HG02938 (cell line): Measurements from ENCODE around the gene BNC2.

Experiments
- ATAC-seq: cut with Tn5 transposase; IDR thresholded peaks from one replicate; pipeline ENCODE4 v1.9.1; 2021; ENCODE audit warnings: mild to moderate bottlenecking, moderate library complexity; ENCODE audit not compliant: unreplicated experiment

BNC2 gene

DNA sequence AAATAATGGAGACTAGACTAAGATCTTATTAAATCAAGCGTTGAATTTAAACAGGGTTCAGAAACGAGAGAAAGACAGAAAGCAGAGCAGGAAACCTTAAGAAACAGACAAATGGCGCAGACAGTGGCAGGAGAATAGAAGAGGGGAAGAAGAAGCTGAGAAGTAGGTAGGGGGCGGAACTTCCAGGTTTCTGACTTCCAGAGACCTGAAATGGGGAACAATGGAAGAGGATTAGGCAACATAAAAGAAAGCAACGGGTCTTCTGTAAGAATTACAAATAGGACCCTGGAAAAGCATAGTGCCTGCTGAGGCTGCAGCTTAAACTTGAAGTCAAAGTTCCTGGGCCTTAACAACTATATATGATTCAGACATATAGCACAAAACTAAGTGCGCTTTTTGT is 101.7 kb downstream of the BNC2 start:
- no peak for ATAC-seq

DNA sequence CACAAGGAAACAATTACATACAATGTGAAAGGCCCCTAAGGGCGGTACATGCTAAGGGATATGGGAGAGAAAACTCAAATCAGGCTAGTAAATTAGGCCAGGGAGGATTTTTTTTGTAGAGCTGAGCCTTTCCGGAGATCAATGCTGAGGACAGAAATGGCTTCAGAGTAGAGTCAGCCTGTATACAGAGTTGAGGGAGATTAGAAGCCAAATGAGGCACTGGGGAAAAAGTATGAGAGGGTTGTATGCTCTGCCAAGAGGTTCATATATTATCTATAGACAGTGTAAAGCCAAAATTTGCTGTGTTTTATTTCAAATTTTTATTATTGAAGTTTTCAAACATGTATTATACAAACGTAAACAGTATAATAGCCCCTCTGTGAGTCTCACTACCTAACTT is 103.1 kb downstream of the BNC2 start:
- no peak for ATAC-seq

DNA sequence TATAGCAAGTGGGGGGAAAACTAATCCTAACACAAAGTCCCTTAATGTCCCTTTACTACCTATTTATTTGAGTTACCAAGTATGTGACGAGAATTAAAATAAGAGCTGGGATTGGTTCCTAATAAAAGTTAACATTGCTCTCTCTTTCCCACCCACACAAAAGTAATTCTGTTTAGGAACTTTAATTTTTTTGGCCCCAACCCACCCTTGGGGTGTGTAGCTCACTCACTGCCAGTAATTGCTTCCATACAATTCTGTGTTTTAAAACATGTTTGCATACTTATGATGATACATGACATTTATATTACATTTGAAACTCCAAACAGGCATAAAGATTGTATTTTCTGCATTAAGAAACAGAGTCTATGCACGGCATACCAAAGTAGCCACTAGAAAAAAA is 106.5 kb downstream of the BNC2 start:
- no peak for ATAC-seq

DNA sequence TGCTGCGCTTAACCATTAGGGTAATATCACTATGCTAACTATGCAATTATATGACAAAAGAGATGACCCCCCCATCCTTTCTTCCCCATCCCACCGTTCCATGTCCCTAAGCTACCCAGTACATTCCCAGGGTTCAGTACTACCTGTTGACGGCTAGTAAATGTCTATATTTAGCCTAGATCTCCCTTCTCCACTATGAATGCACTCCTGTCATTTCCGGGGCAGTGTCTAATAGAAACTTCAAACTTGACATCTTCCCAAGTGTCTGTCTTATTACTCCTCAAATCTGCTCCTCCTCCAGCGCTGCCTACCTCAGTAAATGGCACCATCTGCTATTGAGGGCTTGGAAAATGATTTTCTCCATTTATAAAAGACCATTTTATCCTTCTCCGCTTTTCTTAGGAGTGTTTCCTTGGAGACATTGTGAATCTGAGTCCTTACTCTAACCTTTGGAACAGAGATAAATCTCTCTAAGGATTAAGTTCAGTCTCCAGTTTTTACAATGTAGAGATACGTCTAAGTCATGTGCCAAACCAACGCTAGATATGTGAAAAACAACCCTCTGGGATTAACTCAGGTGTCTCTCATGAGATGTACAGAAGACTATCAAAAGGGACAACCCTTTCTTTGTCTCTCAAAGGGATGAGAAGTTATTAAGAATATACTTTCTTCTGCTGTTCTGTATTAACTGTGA is 114.9 kb downstream of the BNC2 start:
- ATAC-seq = no peak

DNA sequence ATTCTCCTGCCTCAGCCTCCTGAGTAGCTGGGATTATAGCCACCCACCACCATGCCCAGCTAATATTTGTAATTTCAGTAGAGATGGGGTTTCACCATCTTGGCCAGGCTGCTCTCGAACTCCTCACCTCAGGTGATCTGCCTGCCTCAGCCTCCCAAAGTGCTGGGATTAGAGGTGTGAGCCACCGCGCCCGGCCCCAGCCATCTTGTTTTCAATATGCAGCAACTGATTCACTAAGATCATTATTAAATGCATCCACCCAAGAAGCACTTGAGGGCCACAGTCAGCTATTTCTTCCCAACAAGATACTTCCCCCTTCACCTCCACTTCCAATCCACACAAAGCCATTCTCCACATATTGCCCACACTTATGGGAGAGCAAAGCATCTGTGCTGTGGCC is 115.8 kb downstream of the BNC2 start:
- no peak for ATAC-seq

DNA sequence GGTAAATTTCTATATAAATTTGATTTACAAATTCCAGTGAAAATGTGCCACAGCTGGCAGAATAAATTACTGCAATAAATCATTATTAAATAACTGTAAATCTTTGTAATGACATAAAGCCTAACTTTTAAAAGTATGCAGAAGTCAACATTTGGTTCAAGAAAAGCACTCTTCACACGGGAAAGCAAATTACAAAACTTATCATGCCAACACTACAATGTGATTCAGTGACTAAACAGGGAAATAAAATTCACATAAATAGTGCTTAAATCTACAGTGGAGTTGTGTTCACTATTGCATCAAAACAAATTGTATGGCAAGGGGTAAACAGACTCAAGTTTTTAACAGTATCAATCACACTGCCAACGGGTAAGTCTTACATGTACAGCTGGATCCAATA is 117.2 kb downstream of the BNC2 start:
- no peak for ATAC-seq

DNA sequence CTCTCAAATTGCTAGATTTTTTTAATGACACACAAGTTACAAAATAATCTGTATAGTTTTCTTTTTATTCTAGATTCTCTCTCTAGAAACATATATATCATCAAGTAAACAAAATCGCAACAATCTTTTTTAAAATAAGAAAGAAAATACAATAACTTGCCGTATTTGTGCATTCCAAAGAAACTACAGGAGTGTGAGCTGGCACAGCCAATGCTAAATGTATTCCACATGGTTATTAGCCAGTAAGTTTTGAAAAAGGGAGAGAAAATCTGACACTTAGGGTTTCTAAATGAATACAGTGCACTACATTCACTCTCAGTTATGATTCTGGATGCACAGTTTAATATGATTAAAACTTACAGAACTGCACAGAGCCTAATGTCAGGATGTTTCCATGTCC is 117.9 kb downstream of the BNC2 start:
- ATAC-seq = no peak

DNA sequence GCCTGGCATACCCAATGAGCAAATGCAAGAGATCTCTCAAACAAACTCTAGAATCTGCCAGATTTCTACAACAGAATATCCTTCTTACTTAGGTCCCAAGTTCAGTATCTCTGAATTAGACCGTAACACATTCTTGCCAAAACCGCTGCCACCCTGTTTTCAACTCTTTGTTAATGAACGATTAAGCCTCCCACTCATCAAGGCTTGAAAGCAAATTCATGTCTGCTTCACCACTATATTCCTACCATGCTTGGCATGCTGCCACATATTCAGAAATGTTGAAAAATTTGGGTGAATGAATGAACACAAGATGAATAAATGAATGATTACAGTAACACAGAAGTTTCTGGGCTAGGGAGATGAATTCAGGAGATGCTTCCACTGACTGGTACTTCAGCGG is 119.9 kb downstream of the BNC2 start:
- no peak for ATAC-seq

DNA sequence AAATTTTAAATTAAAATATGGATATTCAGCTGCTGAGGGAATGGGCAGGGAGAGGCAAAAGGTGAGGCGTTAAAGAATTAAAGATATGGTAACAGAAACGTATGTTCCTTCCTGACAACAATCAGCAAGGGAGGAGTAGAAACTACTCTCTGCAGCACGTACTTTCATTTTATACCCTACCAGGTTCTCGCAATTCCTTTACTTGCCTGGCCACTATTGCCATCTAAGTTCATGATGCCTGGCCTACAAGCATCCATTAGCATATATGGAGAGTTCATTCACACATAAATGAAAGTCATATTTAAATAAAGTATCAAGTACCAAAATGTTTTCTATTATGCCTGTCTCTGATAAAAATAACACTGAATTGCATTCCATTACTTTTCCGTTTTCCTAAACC is 125.1 kb downstream of the BNC2 start:
- no peak for ATAC-seq

DNA sequence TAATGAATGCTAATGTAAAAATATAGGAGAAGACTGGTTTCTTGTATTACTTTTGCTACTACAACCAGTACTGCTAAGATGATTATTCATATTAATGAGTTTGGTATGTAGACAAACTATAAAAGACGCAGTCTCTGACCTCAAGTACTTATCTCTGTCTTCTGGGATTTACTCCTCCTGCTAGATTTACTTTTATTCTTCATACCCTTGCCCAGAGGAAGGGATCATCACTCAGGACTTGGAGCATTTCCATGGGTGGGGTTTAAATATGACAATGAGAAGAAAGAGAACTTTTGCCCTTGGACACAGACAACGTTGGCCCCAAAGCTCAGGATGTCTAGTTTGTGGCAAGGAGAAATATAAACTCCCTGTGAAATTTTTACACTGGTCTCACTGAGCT is 126.1 kb downstream of the BNC2 start:
- no peak for ATAC-seq

DNA sequence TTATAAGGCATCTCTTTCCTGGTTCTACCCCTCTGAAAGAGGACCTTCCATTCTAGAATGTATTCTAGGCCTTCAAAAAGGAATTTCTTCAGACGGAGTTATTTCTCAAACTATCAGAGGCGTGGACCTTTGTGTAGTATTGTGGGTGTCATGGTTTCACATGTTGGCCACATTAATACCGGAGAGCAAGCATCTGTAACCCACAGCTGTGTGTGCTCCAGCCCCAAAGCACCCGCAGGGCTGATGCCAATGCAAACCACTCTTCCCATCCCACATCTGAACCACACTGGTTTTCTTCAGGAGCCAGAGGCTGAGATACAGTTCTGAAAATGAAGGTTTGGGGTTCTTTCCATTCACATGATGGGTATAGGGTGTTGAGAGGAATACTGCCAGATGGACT is 127.1 kb downstream of the BNC2 start:
- no peak for ATAC-seq

DNA sequence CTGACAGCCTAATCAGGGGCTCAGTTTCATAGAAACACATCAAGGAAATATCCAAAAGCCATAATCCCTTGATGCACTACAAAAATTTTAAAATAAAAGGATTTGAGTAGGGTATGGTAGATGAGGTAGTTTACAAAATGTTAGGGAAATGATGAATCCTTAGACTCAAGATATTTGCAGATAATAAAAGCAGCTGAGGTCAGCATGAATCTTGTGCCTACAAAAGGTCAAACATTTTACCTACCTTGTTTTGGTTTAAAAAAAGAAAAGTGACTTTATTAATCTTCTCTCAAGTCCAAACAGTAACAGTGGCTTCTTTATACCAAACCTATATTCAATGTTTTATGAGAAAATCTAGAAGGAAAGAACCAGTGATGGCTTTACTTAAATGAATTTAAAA is 135.5 kb downstream of the BNC2 start:
- no peak for ATAC-seq

DNA sequence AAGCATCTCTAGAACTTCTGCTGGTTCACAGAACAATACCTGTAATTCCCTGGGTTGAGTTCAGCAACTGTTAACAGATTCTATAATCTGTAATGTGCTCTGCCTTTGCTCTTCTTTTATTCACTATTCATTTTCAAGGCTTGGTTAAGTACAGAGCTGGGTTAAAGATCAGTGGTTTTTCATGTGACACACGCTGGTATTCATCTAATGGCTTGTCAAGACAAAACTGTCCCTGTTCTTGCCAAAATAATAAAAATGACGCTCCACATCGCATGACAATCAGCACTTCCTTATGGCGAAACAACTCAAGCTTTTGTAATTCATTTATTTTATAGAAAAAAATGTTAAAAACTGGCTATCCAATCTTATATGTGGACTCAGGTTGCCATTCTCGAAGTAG is 137.9 kb downstream of the BNC2 start:
- ATAC-seq = no peak

DNA sequence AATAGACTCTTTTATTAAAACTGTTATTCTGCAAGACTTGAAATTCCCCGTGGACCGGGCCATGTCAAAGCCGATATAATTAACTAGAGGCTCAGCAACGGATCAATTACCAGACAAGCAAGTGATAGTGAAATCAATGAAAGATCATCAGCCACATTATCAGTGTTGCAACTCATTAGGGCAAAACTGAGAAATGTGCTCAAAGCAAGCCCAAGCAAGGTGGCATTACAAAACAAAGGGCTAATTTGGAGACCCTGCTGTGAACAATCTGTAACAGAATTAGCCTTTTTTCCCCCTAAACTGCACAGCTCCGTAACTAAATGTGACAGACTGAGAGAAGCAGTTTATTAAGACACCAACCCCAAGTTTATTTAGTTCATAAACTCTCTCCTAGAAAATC is 140.3 kb downstream of the BNC2 start:
- ATAC-seq = no peak

DNA sequence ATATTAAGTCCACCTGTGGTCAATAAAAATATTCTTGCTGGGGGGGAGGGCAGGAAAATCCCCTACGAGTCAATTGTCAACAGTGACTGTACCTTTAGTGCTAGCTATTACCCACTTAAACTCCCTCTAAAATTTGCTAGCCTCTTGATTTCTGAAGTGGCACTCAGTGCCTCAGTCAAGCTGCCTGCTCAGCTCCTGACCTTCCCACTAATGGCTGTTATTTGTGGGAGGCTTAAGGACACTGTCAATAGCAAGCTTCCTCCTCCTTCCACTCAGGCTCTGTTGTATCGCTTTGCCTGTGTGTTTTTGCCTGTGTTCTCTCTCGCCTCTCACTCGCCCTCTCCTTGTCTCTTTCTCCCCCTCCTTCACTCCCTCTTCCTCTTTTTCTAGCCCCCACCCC is 140.8 kb downstream of the BNC2 start:
- no peak for ATAC-seq

DNA sequence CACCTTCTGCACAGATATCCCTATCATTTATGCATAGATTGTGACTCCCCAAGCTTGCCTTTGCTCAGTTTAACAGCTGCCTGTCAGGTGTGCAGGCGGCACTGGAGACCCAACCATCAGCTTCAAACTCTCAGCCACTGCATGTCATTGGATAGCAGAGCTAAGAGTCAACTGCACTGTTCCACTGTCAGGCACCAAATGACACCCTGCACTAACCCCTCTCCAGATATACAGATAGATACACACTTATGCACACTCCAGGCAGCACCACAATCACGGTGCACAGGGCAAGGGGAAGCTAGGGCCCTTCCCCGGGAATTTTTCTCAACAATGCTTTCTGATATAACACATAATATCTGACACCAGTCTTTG is 142.3 kb downstream of the BNC2 start:
- no peak for ATAC-seq

DNA sequence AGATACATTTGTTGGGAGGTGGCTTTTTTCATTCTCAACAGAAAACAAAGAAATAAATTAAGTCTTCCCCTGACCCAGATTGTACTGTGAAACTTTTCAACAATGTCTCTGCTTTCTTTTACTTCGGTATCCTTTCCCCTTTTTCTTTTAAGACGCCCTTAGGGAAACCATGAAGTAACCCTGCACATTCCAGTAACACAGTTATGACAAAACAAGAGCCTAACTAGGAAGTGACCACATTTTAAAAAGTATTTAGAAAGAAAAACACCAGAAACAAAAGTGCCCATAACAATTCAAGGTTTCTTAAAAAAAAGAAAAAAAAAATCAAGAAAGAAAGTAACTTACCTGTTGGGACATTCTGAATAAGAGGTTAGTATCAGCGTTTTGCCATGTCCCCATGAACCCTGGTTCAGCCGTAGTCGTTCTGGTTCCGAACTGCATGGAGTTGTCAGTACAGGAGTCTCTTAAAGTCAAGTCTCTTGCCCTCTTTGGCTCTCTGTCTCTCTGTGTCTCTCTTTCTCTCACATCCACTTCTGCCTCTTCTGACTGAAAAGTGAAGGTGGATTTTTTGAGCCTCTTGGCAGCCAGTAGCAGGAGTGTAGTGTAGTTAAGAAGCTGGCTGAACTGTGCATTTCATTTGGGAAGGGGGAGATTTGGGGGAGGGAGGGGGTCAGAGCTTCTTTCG is 142.9 kb downstream of the BNC2 start:
- no peak for ATAC-seq

DNA sequence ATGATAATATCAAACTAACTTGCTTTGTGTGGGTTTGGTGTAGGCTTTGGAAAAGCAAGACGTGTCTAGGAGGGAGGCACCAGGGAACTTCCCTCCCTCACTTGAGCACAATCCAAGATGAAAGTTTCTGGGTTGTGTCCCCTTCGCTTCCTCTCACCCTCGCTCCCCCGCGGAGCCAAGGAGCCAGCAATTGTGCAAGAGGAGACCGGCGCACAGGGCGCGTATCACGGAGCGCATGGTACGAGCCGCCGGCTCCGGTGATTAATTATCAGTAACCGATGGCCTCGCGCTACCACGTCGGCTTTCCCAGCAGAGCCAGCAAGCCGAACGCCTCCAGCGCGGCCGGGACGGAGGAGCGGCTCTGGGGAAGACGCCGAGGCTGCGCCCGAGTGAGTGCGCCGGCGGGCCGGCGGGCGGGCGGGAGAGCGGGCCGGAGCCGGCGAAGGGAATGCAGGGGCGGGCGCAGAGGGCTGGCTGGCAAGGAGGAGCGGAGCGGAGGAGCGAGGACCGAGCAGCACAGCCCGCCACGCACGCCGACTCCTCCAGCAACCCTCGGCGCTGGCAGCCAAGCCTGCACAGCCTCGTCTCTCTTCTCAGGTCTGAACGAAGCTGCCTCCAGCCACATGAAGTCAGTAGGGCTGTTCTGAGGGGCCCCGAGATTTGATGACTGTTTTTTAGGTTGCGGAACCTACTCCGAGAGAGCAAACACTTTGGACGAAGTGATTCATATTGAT is 143.6 kb downstream of the BNC2 start:
- no peak for ATAC-seq

DNA sequence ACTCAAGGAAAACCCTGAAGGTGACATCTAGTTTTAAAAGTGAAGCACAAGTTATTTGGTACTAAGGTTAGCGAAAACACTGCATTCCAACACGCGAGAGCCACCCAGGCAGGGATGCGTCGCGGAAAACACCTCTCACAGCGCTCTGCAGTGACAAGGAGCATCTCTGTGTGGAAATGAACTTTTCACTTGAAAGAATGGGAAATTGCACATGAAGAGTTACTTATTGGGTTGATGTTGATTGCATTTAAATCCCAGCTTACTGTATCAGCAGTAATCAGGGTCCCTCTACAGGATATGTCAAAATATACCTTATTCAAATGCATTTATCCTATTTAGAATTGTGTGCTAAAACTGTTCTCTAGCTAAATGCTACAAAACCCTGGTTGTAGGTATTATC is 144.4 kb downstream of the BNC2 start:
- ATAC-seq = no peak

DNA sequence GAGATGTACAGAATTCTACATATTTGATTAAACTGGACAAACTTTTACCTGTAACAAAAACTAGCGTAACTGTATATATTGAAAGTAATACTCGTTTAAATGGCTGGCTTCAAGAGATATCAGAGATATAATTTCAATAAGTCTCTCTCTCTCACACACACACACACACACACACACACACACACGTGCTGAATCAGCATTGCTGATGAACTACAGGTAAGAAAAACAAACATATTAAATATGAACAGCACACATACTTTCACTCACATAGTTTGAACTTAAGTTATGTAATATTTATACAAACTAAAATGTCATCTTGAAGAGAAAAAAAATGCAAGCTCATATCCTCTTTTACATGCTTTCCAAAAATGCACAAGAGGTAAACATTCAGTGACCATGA is 145.4 kb downstream of the BNC2 start:
- ATAC-seq = no peak

DNA sequence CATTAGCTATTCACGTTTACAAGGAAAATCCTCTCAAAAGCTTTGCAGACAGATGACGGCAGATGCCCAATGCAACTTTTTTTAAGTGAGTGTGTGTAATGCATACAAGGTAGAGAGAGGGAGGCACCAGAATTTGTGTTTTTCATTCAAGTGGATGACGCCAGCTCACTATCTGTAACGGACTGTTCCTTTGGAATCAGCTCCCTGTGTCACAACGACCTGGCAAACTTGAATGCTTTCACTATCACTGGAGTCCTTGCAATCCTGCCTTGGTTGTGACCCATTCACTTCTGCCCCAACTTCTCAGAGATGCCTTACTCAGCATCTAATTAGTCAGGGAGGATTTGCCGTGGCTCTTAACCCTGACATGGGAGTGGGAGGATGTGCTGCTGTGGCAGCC is 148.5 kb downstream of the BNC2 start:
- ATAC-seq = no peak

DNA sequence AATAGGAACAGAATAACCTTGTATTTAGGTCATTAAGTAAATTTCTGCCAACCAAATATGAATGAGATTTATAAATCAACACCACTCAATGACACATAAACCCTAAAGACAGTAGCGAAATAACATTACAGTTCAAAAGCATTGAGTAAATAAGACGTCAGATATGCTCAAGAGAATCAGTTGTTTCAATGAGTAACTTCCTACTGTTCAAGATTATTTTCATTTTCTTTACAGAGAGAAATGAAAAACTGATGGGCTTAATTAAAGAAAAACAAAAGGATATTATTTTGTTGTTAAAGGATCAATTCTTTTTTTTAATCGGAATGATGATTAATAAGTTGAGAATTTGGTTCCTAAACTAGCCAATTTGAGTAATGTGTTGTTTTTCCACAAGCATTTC is 150.1 kb downstream of the BNC2 start:
- ATAC-seq = no peak
